ENCODE results near the gene RBMS1. TPM values are rescaled to one million over a fixed set of nuclear protein-coding genes. Genes with fewer than 3 reads are reported as not detected.

Gene RBMS1
- total and polyA plus RNA-seq, 3 donors from 2014 or later, result 26.8 to 34.7 (median 30.0) TPM

GRCh38 chr2:160295519-160296207, 197.9 kb downstream of the RBMS1 start:
- WGBS, 2 donors, result 61 to 68% methylated on average over 7 of the region's 7 CpGs
- Histone ChIP-seq H3K36me3 (ENCODE audit: low read depth, missing control alignments) (no peaks in the 10 kb centered on the region), H3K4me1 (no peaks in the 10 kb centered on the region), H3K4me3 (no peak overlapping the region), H3K27me3 (no peaks in the 10 kb centered on the region), H3K9me3 (no peaks in the 10 kb centered on the region), H3K27ac (no peak overlapping the region)
- intact Hi-C loops (cut with DNase I; ENCODE audit: low total_unique reads), result no loop called here
- TF ChIP-seq POLR2A (IDR thresholded peaks at IDR 0.05) (no peak), CTCF (IDR thresholded peaks at IDR 0.05) (no peak)
- no peak for DNase-seq

GRCh38 chr2:160294889-160295288, 198.7 kb downstream of the RBMS1 start:
- H3K4me1 ChIP-seq, result no peaks in the 10 kb centered on the region
- H3K9me3 ChIP-seq, result no peaks in the 10 kb centered on the region
- no peak overlapping the region for H3K27ac ChIP-seq
- no peaks in the 10 kb centered on the region for H3K27me3 ChIP-seq
- DNase-seq, result no peak
- H3K36me3 ChIP-seq (ENCODE audit: low read depth, missing control alignments), result no peaks in the 10 kb centered on the region
- no peak for TF ChIP-seq POLR2A (IDR thresholded peaks at IDR 0.05)
- no peak for TF ChIP-seq CTCF (IDR thresholded peaks at IDR 0.05)
- intact Hi-C loops (cut with DNase I; ENCODE audit: low total_unique reads), result no loop called here
- H3K4me3 ChIP-seq, result no peak overlapping the region

GRCh38 chr2:160294339-160294803, 199.2 kb downstream of the RBMS1 start:
- 45 to 52% methylated on average over 5 of the region's 5 CpGs for whole genome bisulfite sequencing, 2 donors
- no peaks in the 10 kb centered on the region for H3K27me3 ChIP-seq
- no peak overlapping the region for H3K4me3 ChIP-seq
- no peak overlapping the region for H3K27ac ChIP-seq
- TF ChIP-seq CTCF (IDR thresholded peaks at IDR 0.05), result no peak
- TF ChIP-seq POLR2A (IDR thresholded peaks at IDR 0.05), result no peak
- no peaks in the 10 kb centered on the region for H3K36me3 ChIP-seq (ENCODE audit: low read depth, missing control alignments)
- DNase-seq, result peak; percentile 57
- H3K9me3 ChIP-seq, result no peaks in the 10 kb centered on the region
- no peaks in the 10 kb centered on the region for H3K4me1 ChIP-seq
- intact Hi-C loops (cut with DNase I; ENCODE audit: low total_unique reads), result no loop called here

GRCh38 chr2:160293391-160294091, 200.1 kb downstream of the RBMS1 start:
- H3K36me3 ChIP-seq (ENCODE audit: low read depth, missing control alignments), result no peaks in the 10 kb centered on the region
- TF ChIP-seq CTCF (IDR thresholded peaks at IDR 0.05) (no peak), POLR2A (IDR thresholded peaks at IDR 0.05) (no peak)
- no peak for DNase-seq
- no peak overlapping the region for H3K4me3 ChIP-seq
- 84% methylated on average over 6 of the region's 6 CpGs for WGBS, 2 donors
- intact Hi-C loops (cut with DNase I; ENCODE audit: low total_unique reads), result no loop called here
- no peak overlapping the region for H3K27ac ChIP-seq
- no peaks in the 10 kb centered on the region for H3K4me1 ChIP-seq
- H3K9me3 ChIP-seq, result no peaks in the 10 kb centered on the region
- H3K27me3 ChIP-seq, result no peaks in the 10 kb centered on the region
